GM19025 (cell line): Measurements from ENCODE around the gene STK38L.

ENCODE experiments used
- ATAC-seq: cut with Tn5 transposase; IDR thresholded peaks from one replicate; pipeline ENCODE4 v1.9.1; 2021; ENCODE audit warnings: mild to moderate bottlenecking, low read depth, moderate library complexity; ENCODE audit not compliant: unreplicated experiment

The STK38L gene

GRCh38 chr12:27338473-27338872 lies 94.4 kb downstream of the STK38L start:
- ATAC-seq, result no peak

DNA sequence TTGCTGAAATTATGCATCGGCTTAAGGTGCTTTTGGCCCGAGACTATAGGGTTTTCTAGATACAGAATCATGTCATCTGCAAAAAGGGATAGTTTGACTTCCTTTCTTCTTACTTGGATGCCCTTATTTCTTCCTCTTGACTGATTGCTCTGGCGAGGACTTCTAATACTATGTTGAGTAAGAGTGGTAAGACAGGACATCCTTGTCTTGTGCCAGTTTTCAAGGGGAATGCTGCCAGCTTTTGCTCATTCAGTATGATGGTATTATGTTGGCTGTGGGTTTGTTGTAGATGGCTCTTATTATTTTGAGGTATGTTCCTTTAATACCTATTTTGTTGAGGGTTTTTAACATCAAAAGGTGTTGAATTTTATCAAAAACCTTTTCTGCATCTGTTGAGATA lies 96.9 kb downstream of the STK38L start:
- ATAC-seq, result no peak

DNA sequence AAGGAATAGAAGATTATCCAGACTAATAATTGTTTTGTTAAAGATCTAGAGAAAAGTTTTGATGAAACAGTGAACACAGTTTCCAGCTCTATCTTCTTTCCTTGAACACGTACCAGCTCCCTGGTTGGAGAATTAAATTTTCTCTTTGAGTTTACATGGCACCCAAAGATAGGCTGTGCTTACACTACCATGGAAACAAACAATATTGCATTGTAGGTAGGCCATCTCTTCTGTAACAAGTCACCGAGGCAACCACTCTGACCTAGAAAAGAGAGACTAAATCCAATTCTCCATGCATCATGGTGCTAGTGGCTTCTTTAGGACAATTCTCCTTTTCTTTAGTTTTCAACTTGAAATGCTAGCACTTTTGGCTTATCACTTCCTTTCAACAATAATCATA lies 98.5 kb downstream of the STK38L start:
- ATAC-seq, result no peak

DNA sequence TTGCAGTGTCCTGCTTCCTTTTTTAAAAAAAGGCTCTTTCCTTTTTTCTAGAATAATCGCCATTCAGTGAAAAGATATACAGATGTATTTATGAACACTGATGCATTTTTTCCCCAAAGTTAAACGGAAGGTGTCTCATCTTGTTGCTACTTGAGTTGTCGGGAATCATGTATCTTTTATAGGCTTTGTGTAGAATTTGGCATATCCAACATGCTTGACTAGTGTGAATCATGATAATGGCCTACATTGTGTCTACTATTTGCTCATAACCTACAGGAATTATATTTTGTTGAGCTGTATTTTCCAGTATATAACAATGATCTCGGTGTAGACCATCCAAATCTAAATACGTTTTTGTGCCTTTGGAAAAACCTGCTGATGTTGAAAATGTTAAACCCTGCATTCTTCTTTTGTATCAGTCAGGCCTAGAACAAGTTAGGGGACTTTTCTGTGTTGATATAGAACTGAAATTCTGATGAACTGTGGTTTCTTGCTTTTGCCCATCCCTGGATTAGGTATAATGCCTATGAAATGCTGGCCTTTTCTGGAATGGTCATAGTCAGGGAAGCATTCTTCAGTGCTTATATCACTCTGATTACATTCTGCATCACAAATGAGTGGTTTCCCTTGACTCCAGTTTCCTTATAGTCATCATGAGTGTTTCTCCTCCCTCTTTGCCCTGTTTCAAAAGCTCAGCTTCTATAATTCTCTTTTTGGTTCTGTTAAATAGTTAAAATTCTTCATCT lies 99.3 kb downstream of the STK38L start:
- no peak for ATAC-seq

DNA sequence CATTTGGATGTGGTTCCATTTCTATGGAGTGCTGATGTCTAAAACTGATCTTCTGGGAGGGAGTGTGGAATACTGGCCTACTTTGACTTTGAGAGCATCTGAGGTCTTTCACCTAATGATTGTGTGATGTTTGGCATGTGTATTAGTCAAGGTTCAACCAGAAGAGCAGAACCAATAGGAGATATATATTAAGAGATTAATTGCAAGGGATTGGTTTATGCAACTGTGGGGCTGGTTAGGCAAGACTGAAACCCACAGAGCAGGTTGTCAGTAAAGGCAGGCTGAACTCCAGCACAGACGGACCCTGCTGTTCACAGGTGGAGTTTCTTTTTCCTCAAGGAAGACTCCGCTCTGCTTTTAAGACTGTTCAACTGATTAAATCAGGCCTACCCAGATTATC lies 100.2 kb downstream of the STK38L start:
- no peak for ATAC-seq

- ATAC-seq, result no peak
These were observed 100.7 kb downstream of the STK38L start for GRCh38 chr12:27344760-27345159.

DNA sequence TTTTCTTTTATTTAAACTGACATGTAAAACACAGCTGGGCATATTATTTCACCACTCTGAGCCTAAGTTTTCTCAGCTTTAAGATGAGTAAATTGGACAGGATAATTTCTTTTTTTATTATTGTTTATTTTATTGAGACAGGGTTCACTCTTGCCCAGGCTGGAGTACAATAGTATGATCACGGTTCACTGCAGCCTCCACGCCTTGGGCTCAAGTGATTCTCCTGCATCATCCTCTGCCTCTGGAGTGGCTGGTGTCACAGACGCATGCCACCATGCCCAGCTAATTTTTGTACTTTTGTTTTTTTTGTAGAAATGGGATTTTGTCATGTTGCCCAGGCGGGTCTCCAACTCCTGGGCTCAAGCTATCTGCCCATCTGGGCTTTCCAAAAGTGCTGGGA lies 101.3 kb downstream of the STK38L start:
- ATAC-seq, result no peak

- no peak for ATAC-seq
These were observed 103.7 kb downstream of the STK38L start for GRCh38 chr12:27347779-27348178.

DNA sequence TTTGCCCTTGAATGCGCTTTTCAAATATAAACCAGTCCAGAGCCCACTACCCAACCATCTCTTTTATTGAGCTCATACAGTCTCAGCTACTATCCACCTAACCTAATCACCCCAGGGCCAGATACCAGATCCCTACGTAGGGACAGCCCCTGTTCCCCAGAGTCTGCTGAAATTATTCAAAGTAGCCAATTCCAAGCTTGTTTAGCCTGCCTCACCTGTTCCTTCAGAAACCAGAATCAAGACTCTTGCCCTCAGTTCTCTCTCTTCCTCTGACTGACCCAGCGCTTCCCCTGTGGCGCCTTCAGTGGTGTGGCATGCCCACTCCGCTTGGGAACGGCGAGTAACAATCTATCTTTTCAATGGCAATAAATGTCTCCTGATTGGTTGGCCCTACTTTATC lies 107.4 kb downstream of the STK38L start:
- no peak for ATAC-seq

DNA sequence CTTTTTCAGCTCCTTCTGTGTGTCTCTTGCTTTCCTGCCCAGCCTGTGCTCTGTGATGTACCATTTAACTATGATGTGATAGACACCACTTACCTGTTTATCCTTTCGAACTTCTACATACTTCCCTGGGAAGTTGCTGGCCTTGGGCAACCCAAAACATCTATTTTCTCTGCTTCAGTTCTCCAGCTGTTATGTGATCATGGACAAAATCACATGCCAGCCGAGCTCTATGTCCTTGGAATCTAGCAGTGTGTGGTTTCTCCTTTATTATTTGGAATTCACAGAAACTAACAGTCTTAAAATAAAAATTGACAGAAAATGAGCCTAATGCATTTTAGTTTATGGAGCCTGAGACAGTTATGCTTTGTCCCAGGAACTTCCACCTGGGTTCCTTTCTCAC lies 111.4 kb downstream of the STK38L start:
- ATAC-seq, result no peak

DNA sequence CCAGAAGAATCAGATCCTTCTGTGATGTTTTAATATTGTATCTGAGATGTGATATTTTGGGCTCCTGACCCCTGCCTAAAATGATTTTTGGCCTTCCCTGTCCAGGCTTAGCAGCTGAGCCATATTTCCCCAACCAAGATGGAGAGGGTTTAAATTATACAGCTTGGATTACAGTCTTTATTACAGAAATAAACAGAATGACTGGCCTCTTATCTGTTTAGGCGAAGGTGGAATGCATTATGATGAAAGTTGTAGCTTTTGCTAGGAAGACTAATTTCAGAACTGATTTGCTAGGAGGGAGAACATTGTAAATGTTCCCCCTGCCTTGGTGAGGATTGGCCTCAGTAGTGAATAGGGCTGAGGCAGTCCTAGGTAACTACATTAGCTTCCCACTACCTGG lies 111.9 kb downstream of the STK38L start:
- no peak for ATAC-seq

DNA sequence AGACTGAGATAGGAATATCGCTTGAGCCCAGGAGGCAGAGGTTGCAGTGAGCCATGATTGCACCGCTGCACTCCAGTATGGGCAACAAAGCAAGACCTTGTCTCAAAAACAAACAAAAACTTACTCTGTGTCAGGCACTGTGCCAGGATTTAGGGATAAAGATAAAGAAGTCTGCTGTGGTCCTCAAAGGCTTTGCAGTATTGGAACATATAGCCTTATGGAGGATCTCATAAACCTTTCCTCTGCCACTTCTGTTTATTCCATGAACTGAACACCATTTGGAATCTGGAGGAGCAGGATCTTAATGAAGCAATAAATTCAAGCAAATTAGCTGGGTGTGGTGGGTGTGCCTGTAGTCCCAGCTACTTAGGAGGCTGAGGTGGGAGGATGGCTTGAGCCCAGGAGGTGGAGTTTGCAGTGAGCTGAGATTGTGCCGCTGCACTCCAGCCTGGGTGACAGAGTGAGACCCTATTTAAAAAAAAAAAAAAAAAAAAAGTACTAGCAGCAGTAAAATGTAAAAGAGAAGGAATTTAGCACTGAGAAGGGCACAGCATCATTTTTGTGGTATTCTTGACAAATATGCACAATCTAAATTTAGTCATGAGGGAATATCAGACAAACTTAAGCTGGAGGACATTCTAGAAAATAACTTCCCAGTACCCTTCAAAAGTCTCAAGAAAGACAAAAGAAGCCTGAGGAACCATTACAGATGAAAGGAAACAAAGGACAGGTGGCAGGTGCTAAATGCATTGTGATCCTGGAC lies 115.7 kb downstream of the STK38L start:
- ATAC-seq, result no peak

DNA sequence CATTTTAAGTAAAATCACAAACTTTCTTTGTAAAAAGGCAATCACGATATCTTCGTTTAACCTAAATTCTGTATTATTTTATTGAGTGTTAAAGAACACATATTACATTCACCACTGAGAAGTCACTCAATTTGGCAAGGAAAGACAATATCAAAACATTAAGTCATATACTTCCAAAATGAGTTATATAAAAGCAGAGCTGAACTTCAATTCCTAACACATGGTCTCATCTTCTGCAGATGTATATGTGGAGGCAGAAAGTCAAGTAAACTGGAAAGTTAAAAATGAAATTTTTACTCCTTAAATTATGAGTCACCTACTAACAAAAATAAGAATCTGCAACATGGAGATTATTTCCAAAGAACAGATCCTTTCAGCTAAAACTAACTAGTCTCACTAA lies 117.3 kb downstream of the STK38L start:
- no peak for ATAC-seq

DNA sequence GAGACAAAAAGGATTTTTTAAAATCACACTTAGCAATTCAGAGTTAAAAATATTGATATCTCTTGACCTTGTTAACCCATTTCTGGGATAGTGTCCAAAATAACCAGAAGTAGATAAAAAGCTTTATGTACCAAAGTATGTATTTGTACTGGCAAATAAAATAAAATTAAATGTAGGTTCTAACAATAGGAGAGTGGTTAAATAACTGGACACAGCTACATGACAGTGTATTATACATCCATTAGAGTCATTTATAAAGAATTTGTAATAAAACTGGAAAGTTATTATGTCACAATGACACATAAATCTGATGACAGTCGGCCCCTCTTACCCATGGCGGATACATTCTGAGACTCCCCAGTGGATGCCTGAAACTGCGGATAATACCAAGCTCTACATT lies 122.5 kb downstream of the STK38L start:
- no peak for ATAC-seq

DNA sequence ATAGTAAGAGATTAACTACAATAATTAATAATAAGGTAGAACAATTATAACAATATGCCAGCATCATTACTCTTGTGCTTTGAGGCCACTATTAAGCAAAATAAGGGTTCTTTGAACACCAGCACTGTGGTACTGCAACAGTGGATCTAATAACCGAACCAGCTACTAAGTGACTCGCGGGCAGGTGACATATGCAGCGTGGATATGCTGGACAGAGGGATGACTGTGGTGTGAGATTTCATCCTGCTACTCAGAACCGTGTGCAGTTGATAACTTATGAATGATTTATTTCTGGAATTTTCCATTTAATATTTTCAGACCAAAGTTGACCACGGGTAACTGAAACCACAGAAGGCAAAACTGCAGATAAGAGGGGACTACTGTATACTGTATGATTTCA lies 123.0 kb downstream of the STK38L start:
- no peak for ATAC-seq
